HUES48 (cell line): ENCODE data around the gene CD14.
"Not testable (repeated sequence)": the region's sequence is repeated elsewhere in the genome, so short reads cannot be mapped to it uniquely, and the experiment has no call there.

Experiments used
- H3K27ac ChIP-seq: one replicate; pipeline ENCODE4 v1.7.0; 2013; ENCODE audit warnings: low read depth, low read length, inconsistent platforms
- H3K27me3 ChIP-seq: 2 replicates; pipeline ENCODE4 v1.6.1; 2013; ENCODE audit warnings: mild to moderate bottlenecking, low read length; ENCODE audit not compliant: control insufficient read depth, insufficient read depth
- H3K36me3 ChIP-seq: 2 replicates; pipeline ENCODE4 v1.6.1; 2013; ENCODE audit warnings: low read length; ENCODE audit not compliant: control insufficient read depth, insufficient read depth
- H3K4me1 ChIP-seq: 2 replicates; pipeline ENCODE4 v1.6.1; 2013; ENCODE audit warnings: mild to moderate bottlenecking, low read length; ENCODE audit not compliant: control insufficient read depth, insufficient read depth
- H3K4me3 ChIP-seq: 2 replicates; pipeline ENCODE4 v1.5.1; 2013; ENCODE audit warnings: mild to moderate bottlenecking, low read depth, low read length
- H3K9ac ChIP-seq: 2 replicates; pipeline ENCODE4 v1.6.1; 2013; ENCODE audit warnings: mild to moderate bottlenecking, low read depth, low read length, moderate library complexity
- H3K9me3 ChIP-seq: 2 replicates; pipeline ENCODE4 v1.6.1; 2013; ENCODE audit warnings: low read length; ENCODE audit not compliant: control insufficient read depth, insufficient read depth

Gene CD14

GRCh38 chr5:140633021-140633471 lies at the start of gene CD14:
Gene CD14, minus strand, starts transcription at chr5:140633175. Its CDS starts 104 bp downstream, at chr5:140633071.
- no peak within 1 kb of the TSS for H3K9ac ChIP-seq
- peak within 1 kb of the TSS; percentile 61 for H3K4me3 ChIP-seq
- H3K27me3 ChIP-seq = peaks cover 41% of the 10 kb centered on the region
- H3K36me3 ChIP-seq = no peaks in the 10 kb centered on the region
- H3K27ac ChIP-seq = no peak within 1 kb of the TSS
- peaks cover 3% of the 10 kb centered on the region; the same call in 1 of the 2 replicates for H3K4me1 ChIP-seq
- peaks cover 7% of the 10 kb centered on the region for H3K9me3 ChIP-seq

DNA sequence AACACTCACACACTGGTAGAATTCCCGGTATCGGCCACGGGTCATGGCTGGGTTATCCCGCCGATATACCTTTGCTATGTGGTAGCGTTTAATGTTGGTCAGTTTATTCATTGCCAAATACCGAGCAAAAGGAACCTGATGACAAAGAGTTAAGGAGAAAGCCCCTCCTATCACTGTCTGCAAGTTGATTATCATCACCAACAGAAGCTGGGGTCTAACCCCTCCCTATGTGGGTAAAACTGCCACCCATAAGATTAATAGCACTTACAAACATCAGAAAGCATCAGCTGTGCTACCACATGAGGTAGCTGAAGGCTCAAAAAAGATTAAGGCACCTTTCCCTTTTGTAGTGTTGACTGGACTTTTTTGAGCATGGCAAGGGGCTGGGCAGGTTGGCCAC lies 46.0 kb upstream of the CD14 start:
- Histone ChIP-seq H3K27me3 (no peaks in the 10 kb centered on the region), H3K4me1 (no peaks in the 10 kb centered on the region), H3K9ac (no peak overlapping the region), H3K4me3 (no peak overlapping the region), H3K36me3 (peaks cover 73% of the 10 kb centered on the region), H3K27ac (no peak overlapping the region), H3K9me3 (no peaks in the 10 kb centered on the region)

GRCh38 chr5:140677947-140678346 lies 45.0 kb upstream of the CD14 start:
- Histone ChIP-seq H3K9ac (no peak overlapping the region), H3K36me3 (peaks cover 73% of the 10 kb centered on the region), H3K9me3 (no peaks in the 10 kb centered on the region), H3K4me3 (no peak overlapping the region), H3K4me1 (no peaks in the 10 kb centered on the region), H3K27me3 (no peaks in the 10 kb centered on the region), H3K27ac (no peak overlapping the region)

GRCh38 chr5:140674629-140675028 lies 41.7 kb upstream of the CD14 start:
- Histone ChIP-seq H3K9me3 (no peaks in the 10 kb centered on the region), H3K4me3 (no peak overlapping the region), H3K27me3 (no peaks in the 10 kb centered on the region), H3K9ac (no peak overlapping the region), H3K4me1 (peaks cover 9% of the 10 kb centered on the region; the same call in 1 of the 2 replicates), H3K27ac (no peak overlapping the region), H3K36me3 (peaks cover 72% of the 10 kb centered on the region)

- H3K36me3 ChIP-seq = peaks cover 72% of the 10 kb centered on the region
- no peaks in the 10 kb centered on the region for H3K9me3 ChIP-seq
These were observed 41.2 kb upstream of the CD14 start for GRCh38 chr5:140674211-140674610.

DNA sequence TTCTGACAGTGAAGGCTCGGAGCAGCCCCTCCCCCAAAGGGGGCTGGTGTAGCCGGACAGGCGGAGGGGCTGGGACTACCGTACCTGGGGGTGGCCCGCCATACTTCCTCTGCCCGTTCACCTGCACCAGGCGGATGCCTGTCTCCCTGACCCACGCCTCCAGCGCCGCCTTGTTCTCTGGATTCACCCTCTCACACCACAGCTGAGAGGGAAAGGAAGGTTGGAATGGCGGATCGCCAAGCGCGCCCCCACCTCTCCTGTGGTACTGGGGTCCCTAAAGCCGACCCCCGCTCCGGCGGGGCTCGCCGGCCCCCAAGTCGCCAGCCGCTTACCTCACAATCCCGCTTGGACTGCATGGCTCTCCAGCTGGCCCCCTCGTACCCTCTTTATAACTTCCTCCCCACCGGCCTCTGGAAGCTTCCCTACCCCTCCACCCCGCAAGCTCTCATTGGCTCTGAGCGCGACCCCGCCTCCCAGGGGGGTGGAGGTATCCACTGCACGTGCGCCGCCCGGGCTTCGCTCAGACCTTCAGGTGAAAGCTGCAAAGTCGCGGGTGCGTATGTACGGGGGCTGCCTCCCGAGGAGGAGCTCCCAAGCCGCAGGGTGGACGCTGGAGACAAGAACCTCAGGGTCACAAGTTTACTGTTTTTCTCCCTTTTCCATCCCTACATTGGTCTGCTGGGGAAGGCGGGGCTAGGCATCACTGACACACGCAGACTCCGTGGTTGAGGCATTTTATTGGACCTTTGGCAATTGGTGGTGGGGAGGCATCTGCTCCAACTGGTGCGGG lies 40.4 kb upstream of the CD14 start, which contains the start of gene DND1:
TSS of gene DND1 (minus strand) at position 390 of the 790 bp plus-strand sequence. CDS start at position 356, 34 bp downstream.
- Histone ChIP-seq H3K27ac (no peak within 1 kb of the TSS), H3K4me1 (peaks cover 9% of the 10 kb centered on the region; the same call in 1 of the 2 replicates), H3K27me3 (no peaks in the 10 kb centered on the region), H3K4me3 (no peak within 1 kb of the TSS; the same call in 1 of the 2 replicates), H3K36me3 (peaks cover 75% of the 10 kb centered on the region), H3K9ac (no peak within 1 kb of the TSS), H3K9me3 (no peaks in the 10 kb centered on the region)

More at GRCh38 chr5:140674211-140674610, 41.2 kb upstream of the CD14 start:
- H3K27me3 ChIP-seq = no peaks in the 10 kb centered on the region
- no peak overlapping the region for H3K27ac ChIP-seq
- H3K4me1 ChIP-seq = peaks cover 9% of the 10 kb centered on the region; the same call in 1 of the 2 replicates
- H3K4me3 ChIP-seq = no peak overlapping the region
- no peak overlapping the region for H3K9ac ChIP-seq

GRCh38 chr5:140672455-140673186 lies 39.6 kb upstream of the CD14 start:
- Histone ChIP-seq H3K27me3 (no peaks in the 10 kb centered on the region), H3K4me3 (no peak overlapping the region; the same call in 1 of the 2 replicates), H3K9me3 (no peaks in the 10 kb centered on the region), H3K36me3 (peaks cover 75% of the 10 kb centered on the region), H3K27ac (no peak overlapping the region), H3K4me1 (peaks cover 9% of the 10 kb centered on the region; the same call in 1 of the 2 replicates), H3K9ac (no peak overlapping the region)

GRCh38 chr5:140671472-140672125 lies 38.6 kb upstream of the CD14 start:
- H3K36me3 ChIP-seq = peaks cover 75% of the 10 kb centered on the region
- no peaks in the 10 kb centered on the region for H3K27me3 ChIP-seq
- peak overlapping the region; percentile 37 for H3K27ac ChIP-seq
- peaks cover 9% of the 10 kb centered on the region; the same call in 1 of the 2 replicates for H3K4me1 ChIP-seq
- no peak overlapping the region for H3K4me3 ChIP-seq
- H3K9me3 ChIP-seq = no peaks in the 10 kb centered on the region
- H3K9ac ChIP-seq = no peak overlapping the region

DNA sequence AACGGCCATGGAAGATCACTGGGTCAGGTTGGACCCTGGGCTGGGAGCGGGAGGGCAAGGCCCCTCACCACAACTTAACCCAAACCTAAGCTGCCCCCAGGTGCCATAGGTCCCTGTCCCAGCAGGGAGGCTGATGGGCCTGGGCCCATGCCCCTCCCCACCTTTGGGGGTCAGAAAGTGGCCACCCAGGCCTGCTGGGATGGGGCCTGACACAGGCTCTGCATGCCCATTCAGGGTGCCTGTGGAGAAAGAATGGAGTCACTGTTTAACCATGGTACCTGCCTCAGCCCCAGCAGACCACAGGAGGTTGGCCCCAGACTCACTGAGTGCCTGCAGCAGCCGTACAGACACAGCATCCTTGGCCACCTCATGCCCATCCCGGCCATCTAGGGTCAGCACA lies 38.1 kb upstream of the CD14 start:
- H3K9ac ChIP-seq, H3K9me3 ChIP-seq, H3K4me1 ChIP-seq, H3K27me3 ChIP-seq, H3K27ac ChIP-seq, H3K4me3 ChIP-seq: not testable (repeated sequence)
- peaks cover 70% of the 10 kb centered on the region for H3K36me3 ChIP-seq

- Histone ChIP-seq H3K36me3 (peaks cover 66% of the 10 kb centered on the region), H3K4me1 (no peaks in the 10 kb centered on the region)
These were observed 31.6 kb upstream of the CD14 start, which contains the start of gene WDR55 for GRCh38 chr5:140664359-140665119. Gene WDR55, plus strand, starts transcription at chr5:140664904. Its CDS starts 9 bp downstream, at chr5:140664913.

More at GRCh38 chr5:140664359-140665119, 31.6 kb upstream of the CD14 start, which contains the start of gene WDR55:
- H3K9ac ChIP-seq = peak within 1 kb of the TSS; percentile 74
- H3K4me3 ChIP-seq = peak within 1 kb of the TSS; percentile 97
- no peaks in the 10 kb centered on the region for H3K9me3 ChIP-seq
- no peaks in the 10 kb centered on the region for H3K27me3 ChIP-seq
- peak within 1 kb of the TSS; percentile 82 for H3K27ac ChIP-seq
